ENCODE results near the gene DCTN4.

DNA sequence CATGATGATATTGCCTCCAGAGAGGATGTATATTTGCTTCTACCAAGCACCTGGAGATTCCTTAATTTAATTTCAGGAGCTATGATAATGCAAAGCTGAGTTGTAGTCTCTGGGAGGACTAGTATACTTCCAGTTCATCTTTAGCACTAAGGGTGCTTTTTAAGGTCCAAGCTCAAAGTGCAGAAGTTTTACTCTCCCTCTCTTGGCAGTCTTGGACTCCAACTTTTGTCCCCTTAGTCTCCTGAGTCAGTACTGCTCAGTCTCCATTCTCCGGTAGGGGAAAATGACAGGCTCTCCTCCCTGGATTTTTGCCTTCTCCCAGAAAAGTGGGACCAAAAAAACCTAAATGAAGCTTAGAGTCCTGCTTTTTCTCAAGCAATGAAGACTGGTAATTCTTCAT, 28.1 kb upstream of the DCTN4 start:
- TF ChIP-seq, protein P1, sequence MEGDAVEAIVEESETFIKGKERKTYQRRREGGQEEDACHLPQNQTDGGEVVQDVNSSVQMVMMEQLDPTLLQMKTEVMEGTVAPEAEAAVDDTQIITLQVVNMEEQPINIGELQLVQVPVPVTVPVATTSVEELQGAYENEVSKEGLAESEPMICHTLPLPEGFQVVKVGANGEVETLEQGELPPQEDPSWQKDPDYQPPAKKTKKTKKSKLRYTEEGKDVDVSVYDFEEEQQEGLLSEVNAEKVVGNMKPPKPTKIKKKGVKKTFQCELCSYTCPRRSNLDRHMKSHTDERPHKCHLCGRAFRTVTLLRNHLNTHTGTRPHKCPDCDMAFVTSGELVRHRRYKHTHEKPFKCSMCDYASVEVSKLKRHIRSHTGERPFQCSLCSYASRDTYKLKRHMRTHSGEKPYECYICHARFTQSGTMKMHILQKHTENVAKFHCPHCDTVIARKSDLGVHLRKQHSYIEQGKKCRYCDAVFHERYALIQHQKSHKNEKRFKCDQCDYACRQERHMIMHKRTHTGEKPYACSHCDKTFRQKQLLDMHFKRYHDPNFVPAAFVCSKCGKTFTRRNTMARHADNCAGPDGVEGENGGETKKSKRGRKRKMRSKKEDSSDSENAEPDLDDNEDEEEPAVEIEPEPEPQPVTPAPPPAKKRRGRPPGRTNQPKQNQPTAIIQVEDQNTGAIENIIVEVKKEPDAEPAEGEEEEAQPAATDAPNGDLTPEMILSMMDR (conservative IDR thresholded peaks at IDR 0.05 in 1 of 2, IDR thresholded peaks at IDR 0.05 in 1 of 2; ENCODE audit: extremely low read depth in 1 of 2, insufficient read depth in 1 of 2, low read depth in 1 of 2, low read length in 2 of 2) = no peak
- TF ChIP-seq EZH2 (IDR thresholded peaks at IDR 0.05; ENCODE audit: borderline replicate concordance, low read length) = no peak
